Mucosa of descending colon (tissue), 3 donors: ENCODE measurements around the gene TRANK1. TPM values are rescaled to one million over a fixed set of nuclear protein-coding genes. Genes with fewer than 3 reads are reported as not detected.

Experiments used
- ATAC-seq: fragments of 200-7000 bp; cut with Tn5 transposase; one replicate; pipeline ENCODE4 v1.9.1; 2020; ENCODE audit warnings: mild to moderate bottlenecking, moderate library complexity
- DNase-seq, 3 donors: peaks; one replicate each; pipeline ENCODE4 v3.0.0-alpha.2; 2020
- H3K36me3 ChIP-seq: fragments of 200-600 bp; one replicate; pipeline ENCODE4 v1.8.0; 2021; ENCODE audit warnings: low read depth, mild to moderate bottlenecking
- H3K4me1 ChIP-seq: fragments of 200-600 bp; one replicate; pipeline ENCODE4 v1.8.0; 2021; ENCODE audit warnings: low read depth, mild to moderate bottlenecking
- H3K4me3 ChIP-seq: fragments of 200-600 bp; one replicate; pipeline ENCODE4 v1.8.0; 2021; ENCODE audit warnings: mild to moderate bottlenecking
- H3K9me3 ChIP-seq: fragments of 200-600 bp; one replicate; pipeline ENCODE4 v1.8.0; 2021; ENCODE audit warnings: mild to moderate bottlenecking
- intact Hi-C, 2 donors: fragments of 100-400 bp; cut with DNase I in 1 of 2; cut with micrococcal nuclease in 1 of 2; formaldehyde crosslinking; loops; one replicate each; pipeline versions ENCODE4 v1.11.0 to v1.11.1; 2022; cut with DNase I, micrococcal nuclease
- total RNA-seq, 3 donors: library from RNA; stranded (reverse); fragmentation: NEBNext Ultra II Directional in 2 of 3; extraction: Animal tissue kit (Norgen Biotek cat#: 25700) in 2 of 3; gene quantifications; one replicate each; pipeline versions ENCODE4 v1.2.1 to v1.2.4, GENCODE V29; 2021 to 2023
- TF ChIP-seq, protein P1 (sequence below): fragments of 200-600 bp; IDR thresholded peaks from one replicate; pipeline ENCODE4 v1.8.0; 2022; ENCODE audit warnings: antibody characterized with exemption, mild to moderate bottlenecking
- donor health status: DM: no; HTN: no; CAD: no; lungs with moderate emphysema.
- donor health status: DM: no; HTN: no; CAD: no.
- donor health status: DM: no; HTN: yes; CAD: no.

Gene TRANK1
- total RNA-seq, 3 donors from 2014 or later = 78.6 to 163 (median 97.3) TPM

DNA sequence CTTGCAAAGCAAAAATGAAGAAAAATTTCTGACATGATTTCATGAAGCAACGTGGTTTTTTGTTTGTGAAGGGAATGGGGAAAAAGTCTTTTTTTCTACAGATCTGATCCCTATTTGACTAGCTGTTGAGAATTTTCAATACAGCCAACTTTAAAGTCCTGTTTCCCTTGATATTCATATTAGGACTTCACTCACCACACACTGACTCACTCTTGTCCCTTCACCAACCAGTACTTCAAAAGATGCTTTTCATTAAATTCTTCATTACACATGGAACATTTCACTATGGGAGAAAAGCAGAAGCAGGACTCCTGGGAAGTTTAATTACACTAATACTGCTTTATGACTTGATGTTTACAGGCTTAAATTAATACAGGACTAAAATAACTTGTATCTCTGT, 16.6 kb downstream of the TRANK1 start:
- ATAC-seq (no peak), DNase-seq (no peak)
- intact Hi-C loops = no loop called here
- no peak overlapping the region for H3K4me3 ChIP-seq
- no peaks in the 10 kb centered on the region for H3K9me3 ChIP-seq
- TF ChIP-seq, protein P1, sequence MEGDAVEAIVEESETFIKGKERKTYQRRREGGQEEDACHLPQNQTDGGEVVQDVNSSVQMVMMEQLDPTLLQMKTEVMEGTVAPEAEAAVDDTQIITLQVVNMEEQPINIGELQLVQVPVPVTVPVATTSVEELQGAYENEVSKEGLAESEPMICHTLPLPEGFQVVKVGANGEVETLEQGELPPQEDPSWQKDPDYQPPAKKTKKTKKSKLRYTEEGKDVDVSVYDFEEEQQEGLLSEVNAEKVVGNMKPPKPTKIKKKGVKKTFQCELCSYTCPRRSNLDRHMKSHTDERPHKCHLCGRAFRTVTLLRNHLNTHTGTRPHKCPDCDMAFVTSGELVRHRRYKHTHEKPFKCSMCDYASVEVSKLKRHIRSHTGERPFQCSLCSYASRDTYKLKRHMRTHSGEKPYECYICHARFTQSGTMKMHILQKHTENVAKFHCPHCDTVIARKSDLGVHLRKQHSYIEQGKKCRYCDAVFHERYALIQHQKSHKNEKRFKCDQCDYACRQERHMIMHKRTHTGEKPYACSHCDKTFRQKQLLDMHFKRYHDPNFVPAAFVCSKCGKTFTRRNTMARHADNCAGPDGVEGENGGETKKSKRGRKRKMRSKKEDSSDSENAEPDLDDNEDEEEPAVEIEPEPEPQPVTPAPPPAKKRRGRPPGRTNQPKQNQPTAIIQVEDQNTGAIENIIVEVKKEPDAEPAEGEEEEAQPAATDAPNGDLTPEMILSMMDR = no peak
- no peaks in the 10 kb centered on the region for H3K4me1 ChIP-seq
- no peaks in the 10 kb centered on the region for H3K36me3 ChIP-seq

DNA sequence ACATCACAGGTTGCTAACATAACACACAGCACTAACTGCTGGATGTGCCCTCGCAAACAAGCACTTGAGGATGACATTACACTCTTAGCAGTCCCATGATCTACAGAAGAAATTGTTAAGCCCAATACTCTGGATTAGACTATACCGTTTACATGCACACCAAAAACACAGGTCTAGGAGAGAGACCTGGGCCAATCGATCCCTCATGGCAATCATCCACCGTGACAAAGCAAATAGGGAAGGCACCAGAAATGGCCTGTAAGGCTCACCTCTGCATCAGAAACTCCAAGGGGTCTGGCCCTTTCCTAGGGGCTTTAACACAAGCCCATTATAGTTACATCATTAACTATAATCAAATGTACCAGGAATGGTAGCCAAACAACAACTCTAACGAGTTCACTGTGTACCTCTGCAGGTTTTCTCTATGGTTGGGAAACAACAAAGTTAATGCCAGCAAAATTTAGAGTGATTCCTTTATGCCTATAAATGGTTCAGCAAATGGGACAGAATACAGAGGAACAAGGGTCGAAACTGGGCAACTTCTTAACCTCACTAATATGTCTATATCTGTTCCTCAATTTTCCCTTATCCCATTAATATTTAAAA, 18.5 kb downstream of the TRANK1 start:
- DNase-seq = no peak
- H3K4me3 ChIP-seq = no peak overlapping the region
- no peaks in the 10 kb centered on the region for H3K4me1 ChIP-seq
- no peaks in the 10 kb centered on the region for H3K36me3 ChIP-seq
- intact Hi-C loops = no loop called here
- H3K9me3 ChIP-seq = peaks cover 5% of the 10 kb centered on the region
- ATAC-seq = no peak
- TF ChIP-seq, protein P1 = no peak

DNA sequence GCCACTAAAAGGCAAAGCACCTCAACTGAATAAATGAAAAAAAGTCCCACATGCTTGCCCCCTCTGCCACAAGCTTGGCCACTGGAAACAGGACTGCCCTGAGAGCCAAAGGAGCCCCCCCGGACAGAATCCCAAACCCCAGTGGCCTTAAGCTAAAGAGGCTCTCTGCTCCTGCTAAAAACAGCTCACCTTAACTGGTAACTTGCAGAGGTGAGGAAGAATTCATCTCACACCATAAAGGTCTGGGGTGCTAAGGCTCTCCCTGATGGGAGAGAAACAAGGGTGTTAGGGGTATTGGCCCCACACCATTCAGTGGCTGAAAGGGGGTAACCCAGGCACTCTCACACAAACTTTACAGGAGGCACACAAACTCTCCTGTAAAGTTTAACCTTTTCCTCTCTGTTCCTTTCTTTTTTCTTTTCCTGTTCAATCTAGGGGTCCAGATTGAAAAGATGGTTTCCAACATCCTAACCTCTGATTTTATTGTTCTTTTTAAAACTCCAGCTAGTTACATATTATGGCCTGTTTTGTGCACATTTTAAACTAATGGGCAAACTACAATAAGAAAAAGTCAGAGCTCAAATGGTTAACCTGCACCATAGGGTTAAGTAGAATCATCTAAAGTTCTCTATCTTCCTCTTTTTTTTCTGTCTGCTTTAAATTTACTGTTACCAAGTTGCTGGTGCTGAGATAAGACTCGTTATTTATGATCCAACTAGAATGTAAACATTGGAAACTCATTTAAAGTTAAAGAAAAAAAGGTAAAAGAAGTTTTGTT, 19.9 kb downstream of the TRANK1 start:
- TF ChIP-seq, protein P1 = no peak
- intact Hi-C loops = no loop called here
- DNase-seq = no peak
- no peaks in the 10 kb centered on the region for H3K4me1 ChIP-seq
- H3K36me3 ChIP-seq = no peaks in the 10 kb centered on the region
- H3K9me3 ChIP-seq = peaks cover 11% of the 10 kb centered on the region
- ATAC-seq = no peak
- no peak overlapping the region for H3K4me3 ChIP-seq

DNA sequence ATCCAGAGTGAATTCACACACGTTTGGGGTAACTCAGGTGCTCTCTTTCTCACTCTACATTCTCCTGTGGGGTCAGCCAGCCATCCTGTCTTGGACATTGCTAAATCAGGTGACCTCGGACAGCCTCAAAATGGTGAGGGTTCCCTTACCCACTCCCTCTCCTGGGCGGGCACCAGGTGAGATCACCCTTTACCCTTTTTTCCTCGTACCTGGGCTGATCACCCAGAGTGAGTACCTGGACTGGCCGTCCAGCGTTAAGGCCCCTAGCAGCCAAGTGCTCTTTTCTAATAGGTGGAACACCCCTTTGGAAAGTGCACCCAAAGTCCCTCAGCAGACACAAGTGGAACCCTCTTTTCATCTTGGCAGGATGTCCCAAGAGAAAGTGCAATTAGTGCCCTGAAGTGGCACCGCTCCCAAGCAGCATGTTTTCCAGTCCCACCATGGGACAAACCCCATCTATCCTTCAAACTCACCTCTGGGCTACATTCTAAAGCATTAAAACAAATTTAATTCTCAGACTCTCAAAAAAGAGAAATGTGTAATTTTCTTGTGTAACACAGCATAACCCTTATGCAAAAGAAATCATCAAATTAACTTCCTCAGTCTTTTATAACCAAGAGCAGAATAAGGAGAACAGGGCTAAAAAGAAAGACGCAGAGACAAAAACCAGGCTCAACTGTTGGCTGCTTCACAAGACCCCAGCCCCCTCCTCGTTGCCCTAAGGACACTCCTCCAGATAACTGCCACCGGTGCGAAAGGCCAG, 20.7 kb downstream of the TRANK1 start:
- Histone ChIP-seq H3K4me3 (no peak overlapping the region), H3K36me3 (no peaks in the 10 kb centered on the region), H3K9me3 (peaks cover 11% of the 10 kb centered on the region), H3K4me1 (peaks cover 7% of the 10 kb centered on the region)
- no peak for ATAC-seq
- TF ChIP-seq, protein P1 = no peak
- no peak for DNase-seq
- intact Hi-C loops = no loop called here

DNA sequence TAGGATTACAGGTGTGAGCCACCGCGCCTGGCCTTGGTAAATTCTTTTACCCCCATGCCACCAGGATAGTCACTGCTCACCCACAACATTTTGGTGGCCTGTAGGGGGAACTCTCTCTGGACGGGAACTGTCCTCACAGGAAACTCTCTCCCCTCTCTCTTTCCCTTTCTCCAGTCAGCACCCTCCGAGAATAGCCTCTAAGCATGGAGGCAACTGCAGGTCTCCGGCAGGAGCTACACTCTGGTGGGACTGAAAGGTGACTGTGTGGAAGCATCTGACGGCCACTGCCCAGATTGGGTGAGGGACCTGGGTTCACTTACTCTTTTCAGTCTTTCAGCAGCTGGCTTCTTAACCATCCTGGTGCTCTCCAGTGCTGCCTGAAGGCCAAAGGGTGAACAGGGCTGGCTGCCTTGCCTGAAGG, 21.3 kb downstream of the TRANK1 start:
- TF ChIP-seq, protein P1 = no peak
- Histone ChIP-seq H3K36me3 (no peaks in the 10 kb centered on the region), H3K4me3 (no peak overlapping the region), H3K9me3 (peaks cover 11% of the 10 kb centered on the region), H3K4me1 (peaks cover 14% of the 10 kb centered on the region)
- intact Hi-C loops = no loop called here
- ATAC-seq (no peak), DNase-seq (peak in 1 of 3 donors; percentile 50)
